ENCODE data around the gene SMOC1.

Gene SMOC1

GRCh38 chr14:69845050-69845581 lies 34.1 kb upstream of the SMOC1 start:
- no peaks in the 10 kb centered on the region for H4K20me1 ChIP-seq (ENCODE audit: insufficient read depth, low read length)
- H3K27ac ChIP-seq (ENCODE audit: low read length): no peak overlapping the region
- no peaks in the 10 kb centered on the region for H3K36me3 ChIP-seq (ENCODE audit: insufficient read depth, low read length)
- no peak overlapping the region for H3K4me3 ChIP-seq (ENCODE audit: low read depth in 1 of 2, low read length in 2 of 2)
- peaks cover 35% of the 10 kb centered on the region for H3K27me3 ChIP-seq (ENCODE audit: insufficient read depth, low read length, poor library complexity)
- no peak for TF ChIP-seq EZH2 (IDR thresholded peaks at IDR 0.05; ENCODE audit: borderline replicate concordance, low read depth, low read length, severe bottlenecking)
- no peak overlapping the region for H2AFZ ChIP-seq (ENCODE audit: low read depth, low read length)
- no peak for DNase-seq
- H3K9me3 ChIP-seq (ENCODE audit: insufficient read depth, low read length, severe bottlenecking): no peaks in the 10 kb centered on the region
- H3K79me2 ChIP-seq (ENCODE audit: insufficient read depth, low read length): no peaks in the 10 kb centered on the region
- ATAC-seq (ENCODE audit: insufficient read depth, low read depth): no peak
- no peak overlapping the region for H3K9ac ChIP-seq (ENCODE audit: low read depth, low read length)
- H3K4me2 ChIP-seq (ENCODE audit: insufficient read depth, low read length): no peak overlapping the region
- no peaks in the 10 kb centered on the region for H3K4me1 ChIP-seq (ENCODE audit: insufficient read depth, low read length)

- Histone ChIP-seq H3K4me1 (ENCODE audit: insufficient read depth, low read length) (no peaks in the 10 kb centered on the region), H3K36me3 (ENCODE audit: insufficient read depth, low read length) (no peaks in the 10 kb centered on the region), H3K4me2 (ENCODE audit: insufficient read depth, low read length) (no peak overlapping the region), H3K79me2 (ENCODE audit: insufficient read depth, low read length) (no peaks in the 10 kb centered on the region), H3K4me3 (ENCODE audit: low read depth in 1 of 2, low read length in 2 of 2) (no peak overlapping the region), H3K9ac (ENCODE audit: low read depth, low read length) (no peak overlapping the region), H3K27ac (ENCODE audit: low read length) (no peak overlapping the region), H3K27me3 (ENCODE audit: insufficient read depth, low read length, poor library complexity) (peaks cover 29% of the 10 kb centered on the region), H2AFZ (ENCODE audit: low read depth, low read length) (no peak overlapping the region), H3K9me3 (ENCODE audit: insufficient read depth, low read length, severe bottlenecking) (no peaks in the 10 kb centered on the region), H4K20me1 (ENCODE audit: insufficient read depth, low read length) (no peaks in the 10 kb centered on the region)
- no peak for TF ChIP-seq CTCF (IDR thresholded peaks at IDR 0.05; ENCODE audit: borderline replicate concordance, extremely low read depth, low read length, poor library complexity, severe bottlenecking)
- no peak for TF ChIP-seq EZH2 (IDR thresholded peaks at IDR 0.05; ENCODE audit: borderline replicate concordance, low read depth, low read length, severe bottlenecking)
- DNase-seq: peak; percentile 7
- peak; percentile 53; the same call in 1 of the 3 replicates for ATAC-seq (ENCODE audit: insufficient read depth, low read depth)
These were observed 33.4 kb upstream of the SMOC1 start for GRCh38 chr14:69845787-69846186.

- no peaks in the 10 kb centered on the region for H3K9me3 ChIP-seq (ENCODE audit: insufficient read depth, low read length, severe bottlenecking)
- no peak overlapping the region for H3K27ac ChIP-seq (ENCODE audit: low read length)
- no peak overlapping the region for H3K4me2 ChIP-seq (ENCODE audit: insufficient read depth, low read length)
- ATAC-seq (ENCODE audit: insufficient read depth, low read depth): no peak
- H3K79me2 ChIP-seq (ENCODE audit: insufficient read depth, low read length): no peaks in the 10 kb centered on the region
- no peak for DNase-seq
- H3K4me1 ChIP-seq (ENCODE audit: insufficient read depth, low read length): peaks cover 8% of the 10 kb centered on the region
- H2AFZ ChIP-seq (ENCODE audit: low read depth, low read length): no peak overlapping the region
- peaks cover 11% of the 10 kb centered on the region for H3K27me3 ChIP-seq (ENCODE audit: insufficient read depth, low read length, poor library complexity)
- H3K4me3 ChIP-seq (ENCODE audit: low read depth in 1 of 2, low read length in 2 of 2): no peak overlapping the region
- H3K9ac ChIP-seq (ENCODE audit: low read depth, low read length): no peak overlapping the region
- H3K36me3 ChIP-seq (ENCODE audit: insufficient read depth, low read length): no peaks in the 10 kb centered on the region
- H4K20me1 ChIP-seq (ENCODE audit: insufficient read depth, low read length): no peaks in the 10 kb centered on the region
- TF ChIP-seq EZH2 (IDR thresholded peaks at IDR 0.05; ENCODE audit: borderline replicate concordance, low read depth, low read length, severe bottlenecking): no peak
- no peak for TF ChIP-seq CTCF (IDR thresholded peaks at IDR 0.05; ENCODE audit: borderline replicate concordance, extremely low read depth, low read length, poor library complexity, severe bottlenecking)
These were observed 31.1 kb upstream of the SMOC1 start for GRCh38 chr14:69848156-69848555.

- no peaks in the 10 kb centered on the region for H3K9me3 ChIP-seq (ENCODE audit: insufficient read depth, low read length, severe bottlenecking)
- H3K27me3 ChIP-seq (ENCODE audit: insufficient read depth, low read length, poor library complexity): peaks cover 4% of the 10 kb centered on the region
- no peak overlapping the region for H2AFZ ChIP-seq (ENCODE audit: low read depth, low read length)
- H4K20me1 ChIP-seq (ENCODE audit: insufficient read depth, low read length): no peaks in the 10 kb centered on the region
- H3K79me2 ChIP-seq (ENCODE audit: insufficient read depth, low read length): no peaks in the 10 kb centered on the region
- H3K4me1 ChIP-seq (ENCODE audit: insufficient read depth, low read length): peaks cover 13% of the 10 kb centered on the region
- DNase-seq (no peak), ATAC-seq (ENCODE audit: insufficient read depth, low read depth) (no peak)
- TF ChIP-seq CTCF (IDR thresholded peaks at IDR 0.05; ENCODE audit: borderline replicate concordance, extremely low read depth, low read length, poor library complexity, severe bottlenecking): no peak
- no peak for TF ChIP-seq EZH2 (IDR thresholded peaks at IDR 0.05; ENCODE audit: borderline replicate concordance, low read depth, low read length, severe bottlenecking)
- H3K9ac ChIP-seq (ENCODE audit: low read depth, low read length): no peak overlapping the region
- no peak overlapping the region for H3K27ac ChIP-seq (ENCODE audit: low read length)
- no peak overlapping the region for H3K4me3 ChIP-seq (ENCODE audit: low read depth in 1 of 2, low read length in 2 of 2)
- H3K36me3 ChIP-seq (ENCODE audit: insufficient read depth, low read length): no peaks in the 10 kb centered on the region
- H3K4me2 ChIP-seq (ENCODE audit: insufficient read depth, low read length): no peak overlapping the region
These were observed 30.3 kb upstream of the SMOC1 start for GRCh38 chr14:69848903-69849391.
